SKM-1 treated with dmso at 0.1 percent for 144 hours (cell line): ENCODE measurements around the gene RBM23.
A peak's percentile ranks its signal among the peaks of the same experiment; 100 is the strongest.

Experiments used
- DNase-seq: peaks from one replicate; lab custom pipeline; 2025; ENCODE audit not compliant: unreplicated experiment; lab: John Stamatoyannopoulos, UW

RBM23 gene

GRCh38 chr14:22919601-22919921 lies 612 bp upstream of the RBM23 start:
- DNase-seq = no peak

DNA sequence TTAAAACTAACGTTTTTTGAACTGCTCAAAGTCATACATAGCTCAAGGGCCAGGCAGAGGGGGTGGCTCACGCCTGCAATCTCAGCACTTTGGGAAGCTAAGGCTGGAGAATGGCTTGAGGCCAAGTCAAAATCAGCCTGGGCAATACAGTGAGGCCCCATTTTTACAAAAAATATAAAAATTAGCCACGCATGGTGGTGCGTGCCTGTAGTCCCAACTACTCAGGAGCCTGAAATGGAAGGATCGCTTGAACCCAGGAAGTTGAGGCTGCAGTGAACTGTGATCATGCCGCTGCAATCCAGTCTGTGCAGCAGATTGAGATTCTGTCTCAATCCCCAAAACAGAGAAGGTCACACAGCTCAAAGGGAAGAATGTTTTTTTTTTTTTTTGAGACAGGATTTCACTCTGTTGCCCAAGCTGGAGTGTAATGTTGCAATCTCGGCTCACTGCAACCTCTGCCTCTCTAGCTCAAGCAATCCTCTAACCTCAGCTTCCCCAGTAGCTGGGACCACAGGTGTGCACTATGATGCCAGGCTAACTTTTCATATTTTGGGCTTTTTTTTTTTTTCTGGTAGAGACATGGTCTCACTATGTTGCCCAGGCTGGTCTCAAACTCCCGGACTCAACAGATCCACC lies 2.9 kb downstream of the RBM23 start:
- DNase-seq = peak; percentile 68

DNA sequence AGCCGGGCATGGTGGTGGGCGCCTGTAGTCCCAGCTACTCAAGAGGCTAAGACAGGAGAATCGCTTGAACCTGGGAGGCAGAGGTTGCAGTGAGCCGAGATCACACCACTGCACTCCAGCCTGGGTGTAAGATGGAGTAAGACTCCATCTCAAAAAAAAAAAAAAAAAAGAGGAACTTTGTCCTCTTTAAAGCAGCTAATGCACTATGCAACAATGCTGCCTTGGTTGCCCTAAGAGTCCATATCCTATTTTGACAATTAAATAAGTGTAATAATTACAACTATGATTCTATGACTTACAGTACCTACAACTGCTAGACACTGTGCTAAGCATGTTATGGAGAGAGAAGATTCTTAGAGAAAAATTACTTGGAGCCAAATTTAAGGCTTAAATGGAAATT lies 4.1 kb downstream of the RBM23 start:
- DNase-seq = peak; percentile 7

- DNase-seq = no peak
These were observed 8.0 kb downstream of the RBM23 start for GRCh38 chr14:22910916-22911315.

DNA sequence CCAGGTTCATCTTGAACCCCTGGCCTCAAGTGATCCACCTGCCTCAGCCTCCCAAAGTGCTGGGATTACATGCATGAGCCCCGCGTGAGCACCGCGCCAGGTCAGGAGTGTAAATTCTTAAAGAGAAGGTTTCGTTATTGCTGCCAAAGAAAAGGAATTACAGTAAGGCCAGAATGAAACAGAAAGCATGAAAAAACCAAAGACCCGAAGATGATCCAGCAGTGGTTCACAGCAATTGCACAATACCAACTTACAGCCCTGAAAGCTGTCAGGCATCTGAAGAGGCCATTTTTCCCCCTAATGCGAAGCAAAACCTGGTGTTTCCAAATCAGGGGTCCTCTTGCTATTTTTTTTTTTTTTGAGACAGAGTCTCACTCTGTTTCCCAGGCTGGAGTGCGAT lies 10.3 kb downstream of the RBM23 start:
- no peak for DNase-seq

DNA sequence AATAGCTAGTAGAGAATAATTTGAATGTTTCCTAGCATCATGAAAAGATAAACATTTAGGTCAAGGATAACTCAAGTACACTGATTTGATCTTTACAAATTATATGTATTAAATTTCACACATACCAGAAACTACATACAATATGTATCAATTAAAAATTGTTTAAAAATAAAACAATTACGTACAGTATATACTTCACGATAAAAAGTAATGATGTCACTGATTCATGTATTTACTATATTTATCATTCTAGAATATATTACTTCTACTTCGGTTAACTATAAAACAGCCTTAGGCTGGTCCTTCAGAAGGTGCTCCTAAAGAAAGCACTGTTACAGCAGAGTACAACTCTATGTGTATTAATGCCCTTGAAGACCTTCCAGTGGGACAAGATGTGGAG lies 11.5 kb downstream of the RBM23 start:
- no peak for DNase-seq

GRCh38 chr14:22906073-22906472 lies 12.9 kb downstream of the RBM23 start:
- DNase-seq = no peak

GRCh38 chr14:22905627-22906026 lies 13.3 kb downstream of the RBM23 start:
- DNase-seq = no peak

GRCh38 chr14:22903742-22904087 lies 15.2 kb downstream of the RBM23 start:
- DNase-seq = no peak

- no peak for DNase-seq
These were observed 17.1 kb downstream of the RBM23 start for GRCh38 chr14:22901799-22902198.

- peak; percentile 18 for DNase-seq
These were observed 18.7 kb downstream of the RBM23 start for GRCh38 chr14:22900081-22900799.

- DNase-seq = no peak
These were observed 20.5 kb downstream of the RBM23 start for GRCh38 chr14:22898302-22899090.

DNA sequence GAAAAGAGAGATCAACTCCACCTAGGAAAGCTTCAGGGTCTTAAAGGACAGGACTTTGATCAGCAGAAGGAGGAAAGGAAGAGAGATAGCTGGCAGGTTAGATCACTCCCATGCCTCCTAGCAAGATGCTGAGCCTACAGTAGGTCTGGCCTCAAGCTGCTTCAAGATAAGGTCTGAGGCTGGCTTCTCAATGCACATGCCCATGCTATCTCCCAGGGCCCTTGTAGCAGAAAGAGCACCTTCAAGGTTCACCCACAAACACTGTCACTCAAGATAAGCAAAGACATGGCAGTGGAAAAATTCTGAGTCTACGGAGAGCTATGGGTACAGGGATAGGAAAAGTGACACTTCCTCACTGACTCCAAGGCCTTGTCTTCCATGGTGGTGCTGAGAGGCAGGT lies 21.6 kb downstream of the RBM23 start:
- DNase-seq = no peak

DNA sequence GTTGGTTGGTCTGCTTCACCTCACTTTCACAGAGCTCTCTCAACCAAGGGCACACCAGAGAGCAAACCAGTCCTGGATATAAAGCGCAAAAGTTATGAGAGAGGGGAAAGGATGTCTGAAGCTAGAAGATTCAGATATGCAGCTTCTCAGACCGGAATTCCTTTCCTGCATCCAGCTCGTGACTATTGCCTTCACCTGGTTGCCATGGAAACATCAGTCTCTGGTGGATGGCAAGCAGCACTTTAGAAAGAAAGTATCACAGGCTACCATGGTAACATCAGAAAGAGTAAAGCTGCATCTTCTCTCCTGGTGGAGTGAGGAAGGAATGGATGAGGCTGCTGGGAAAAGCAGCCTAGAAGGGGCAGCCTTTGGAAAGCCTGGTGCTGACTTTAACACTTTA lies 22.2 kb downstream of the RBM23 start:
- no peak for DNase-seq

DNA sequence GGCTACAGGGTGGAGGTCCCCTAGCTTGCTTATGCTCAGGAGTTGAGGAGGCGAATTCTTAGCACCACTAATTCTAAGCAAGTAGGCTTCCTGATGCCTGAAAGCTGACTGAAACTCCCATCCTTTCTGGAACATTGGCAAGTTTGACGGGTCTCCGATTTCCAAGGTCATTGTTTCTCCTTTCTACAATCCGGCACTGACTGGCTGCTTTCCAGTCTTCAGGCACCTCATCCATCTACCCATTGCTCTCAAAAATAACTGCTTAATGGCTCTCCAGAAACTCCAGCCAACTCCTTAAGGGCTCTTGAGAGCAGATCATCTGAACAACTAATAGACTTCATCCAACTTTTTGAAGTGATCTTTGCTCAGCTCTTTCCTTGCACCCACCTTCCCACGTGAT lies 22.6 kb downstream of the RBM23 start:
- DNase-seq = no peak

DNA sequence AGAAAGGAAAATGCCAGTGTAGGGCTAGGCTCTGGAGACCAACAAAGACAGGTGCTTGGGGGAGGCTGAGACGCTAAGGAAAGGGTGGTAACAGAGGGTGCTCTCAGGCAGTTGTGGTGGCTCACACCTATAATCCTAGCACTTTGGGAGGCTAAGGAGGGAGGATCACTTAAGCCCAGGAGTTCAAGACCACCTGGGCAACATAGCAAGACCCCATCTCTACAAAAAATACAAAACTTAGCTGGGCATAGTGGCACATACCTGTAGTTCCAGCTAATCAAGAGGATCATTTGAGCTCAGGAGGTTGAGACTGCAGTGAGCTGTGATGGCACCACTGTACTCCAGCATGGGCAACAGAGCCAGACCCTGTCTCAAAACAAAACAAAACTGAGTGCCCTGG lies 23.5 kb downstream of the RBM23 start:
- DNase-seq = no peak

DNA sequence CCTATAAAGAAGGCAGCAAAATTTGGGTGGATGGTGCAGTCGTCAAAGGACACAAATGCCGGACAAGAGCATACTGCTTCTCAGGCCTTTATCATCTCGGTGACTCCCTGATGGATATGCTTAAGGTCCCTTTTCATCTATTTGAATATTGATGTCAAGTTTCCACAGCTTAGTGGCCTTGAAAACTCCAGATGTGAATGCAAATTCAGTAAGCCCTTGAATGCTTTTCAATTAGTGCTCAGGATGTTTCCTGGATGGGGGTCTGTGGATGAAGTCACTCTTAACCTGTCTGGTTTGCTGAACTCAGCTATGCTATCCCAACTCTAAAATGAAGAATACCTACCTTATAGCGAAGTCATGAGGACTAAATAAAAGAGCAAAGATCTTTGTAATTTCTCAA lies 25.2 kb downstream of the RBM23 start:
- DNase-seq = no peak

DNA sequence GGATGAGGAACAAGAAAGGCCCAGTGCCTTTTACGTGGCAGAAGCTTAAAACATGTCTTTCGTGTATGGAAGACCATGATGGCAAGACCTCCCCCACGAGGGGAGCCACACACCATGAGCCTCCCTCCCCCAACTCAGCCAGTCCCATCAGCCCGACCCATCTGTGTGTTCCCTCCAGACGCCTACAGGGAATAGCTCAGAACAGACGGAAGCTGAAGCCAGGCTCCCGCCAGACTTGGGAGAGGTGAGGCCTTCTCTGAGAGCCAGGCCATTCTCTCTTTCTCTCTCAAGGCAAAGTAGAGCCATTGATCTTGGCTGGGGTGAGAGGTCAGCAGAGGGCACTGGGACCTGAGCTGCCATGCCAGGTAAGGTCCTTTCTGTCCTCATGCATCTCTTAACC lies 26.5 kb downstream of the RBM23 start:
- DNase-seq = no peak

DNA sequence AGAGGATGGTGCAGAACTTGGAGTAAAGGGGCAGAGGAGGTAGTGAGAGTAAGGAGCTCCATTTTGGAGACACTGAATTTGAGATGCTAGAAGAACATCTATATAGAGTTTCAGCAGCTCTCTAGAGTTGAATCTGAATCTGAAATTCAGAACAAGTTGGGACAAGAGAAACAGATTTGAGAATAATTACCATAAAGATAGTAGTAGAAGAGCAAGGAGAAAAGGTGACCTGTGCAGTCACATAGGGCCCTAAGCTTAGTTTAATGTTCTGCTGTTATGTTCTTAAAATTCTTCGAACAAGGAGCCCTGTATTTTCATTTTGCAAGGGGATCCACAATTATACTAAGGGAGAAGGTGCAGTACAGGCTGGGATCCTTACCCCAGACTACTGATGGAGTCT lies 28.5 kb downstream of the RBM23 start:
- no peak for DNase-seq

DNA sequence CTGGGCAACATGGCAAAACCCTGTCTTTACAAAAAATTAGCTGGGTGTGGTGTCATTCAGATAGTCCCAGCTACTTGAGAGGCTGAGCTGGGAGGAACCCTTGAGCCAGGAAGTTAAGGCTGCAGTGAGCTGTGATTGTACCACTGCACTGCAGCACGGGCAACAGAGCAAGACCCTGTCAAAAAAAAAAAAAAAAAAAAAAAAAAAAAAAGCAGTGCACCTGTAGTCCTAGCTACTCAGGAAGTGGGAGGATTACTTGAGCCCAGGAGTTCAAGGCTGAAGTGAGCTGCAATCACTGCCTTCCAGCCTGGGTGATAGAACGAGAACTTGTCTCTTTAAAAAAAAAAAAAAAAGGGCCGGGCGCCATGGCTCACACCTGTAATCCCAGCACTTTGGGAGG lies 30.3 kb downstream of the RBM23 start:
- no peak for DNase-seq

DNA sequence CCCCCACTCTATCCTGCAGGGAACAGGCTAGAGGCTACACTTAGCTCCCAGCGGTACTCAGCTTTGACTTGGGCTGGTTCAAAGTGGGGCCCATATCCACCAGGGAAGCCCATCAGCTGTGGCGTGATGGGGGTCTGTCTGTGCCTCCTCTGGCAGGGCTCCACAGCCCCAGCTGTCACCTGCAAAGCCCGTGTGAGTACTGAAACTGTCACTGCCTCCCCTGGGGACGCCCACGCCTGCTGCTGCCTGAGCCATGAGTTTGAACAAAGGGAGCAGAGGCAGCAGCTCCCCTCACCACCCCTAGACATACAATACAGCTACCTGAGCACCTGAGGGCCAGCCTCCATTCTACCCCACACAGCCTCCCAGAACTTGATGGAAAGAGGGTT lies 31.0 kb downstream of the RBM23 start:
- no peak for DNase-seq

DNA sequence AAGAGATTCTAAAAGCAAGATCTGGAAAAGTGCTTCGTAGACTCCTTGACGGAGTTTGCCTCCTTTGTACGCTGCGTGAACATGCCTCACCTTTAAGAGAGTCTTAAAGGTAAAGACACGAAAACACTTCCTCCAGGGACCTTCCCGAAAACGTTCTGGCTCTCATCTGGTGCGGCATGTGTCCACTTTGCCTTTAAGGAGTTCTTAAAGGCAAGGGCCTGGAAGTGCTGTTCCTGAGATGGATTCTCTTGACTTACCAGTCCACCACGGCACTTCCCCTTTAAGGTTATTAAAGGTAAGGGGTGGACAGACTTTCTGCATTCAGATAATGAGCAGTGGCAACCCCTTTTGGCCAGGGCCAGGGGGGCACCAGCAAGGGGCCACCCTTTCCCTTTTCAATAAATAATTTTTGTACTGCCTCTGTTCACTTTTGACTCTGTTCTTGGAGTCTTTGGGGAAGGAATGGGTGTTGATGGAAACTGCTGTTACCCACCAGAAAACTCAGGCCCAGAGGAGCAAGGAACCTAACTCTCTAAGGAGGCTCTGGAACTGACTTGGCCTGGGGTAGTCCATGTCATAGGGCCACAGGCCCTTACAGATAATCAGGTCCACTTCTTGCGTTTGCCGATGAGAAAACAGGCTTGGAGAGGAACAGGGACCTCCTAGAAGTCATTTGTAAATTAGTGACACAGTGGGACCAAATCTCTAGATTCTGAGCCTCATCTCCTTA lies 31.5 kb downstream of the RBM23 start:
- no peak for DNase-seq
